Measurements from ENCODE around the gene SCN3A.

DNA sequence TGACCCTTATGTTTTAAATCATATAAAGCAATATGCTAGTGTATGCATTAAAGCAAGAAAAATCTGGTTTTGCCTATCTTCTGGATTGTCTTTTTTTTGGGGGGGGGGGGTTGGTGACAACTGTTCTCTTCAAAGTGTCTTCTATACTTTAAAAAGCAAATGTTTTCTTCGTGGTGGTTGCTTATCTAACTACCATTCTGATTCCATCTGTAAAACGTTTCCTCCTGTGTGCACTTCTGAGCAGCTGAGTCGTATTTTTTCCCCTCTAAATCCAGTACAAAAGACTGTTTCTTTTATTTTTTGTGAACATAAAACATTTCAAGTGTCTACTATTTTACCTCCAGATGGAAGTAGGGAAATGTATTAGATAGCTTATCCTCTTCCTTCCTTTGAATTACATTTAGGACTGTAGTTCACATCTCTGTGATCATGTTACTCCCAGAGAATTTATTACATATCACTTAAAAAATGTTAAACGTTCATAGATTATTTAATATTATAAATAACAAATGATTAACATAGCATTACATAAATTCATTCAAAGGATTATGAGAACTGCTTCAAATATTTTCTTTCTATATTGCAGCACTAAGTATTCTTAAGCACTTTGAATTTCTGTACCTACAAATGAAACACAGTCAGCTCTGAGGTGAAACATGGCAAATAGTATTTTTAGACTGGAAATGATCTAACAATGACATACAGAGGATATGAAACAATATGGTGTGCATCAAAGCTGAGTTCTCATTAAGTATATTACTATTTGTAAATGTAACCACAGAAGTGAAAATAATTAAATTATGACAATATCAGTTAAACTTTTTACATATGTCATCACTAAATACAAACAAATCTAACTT lies 56.4 kb downstream of the SCN3A start:
- no peak for TF ChIP-seq EZH2 (IDR thresholded peaks at IDR 0.05; ENCODE audit: borderline replicate concordance, insufficient read depth, low read length, poor library complexity, severe bottlenecking)
- TF ChIP-seq, protein P1, sequence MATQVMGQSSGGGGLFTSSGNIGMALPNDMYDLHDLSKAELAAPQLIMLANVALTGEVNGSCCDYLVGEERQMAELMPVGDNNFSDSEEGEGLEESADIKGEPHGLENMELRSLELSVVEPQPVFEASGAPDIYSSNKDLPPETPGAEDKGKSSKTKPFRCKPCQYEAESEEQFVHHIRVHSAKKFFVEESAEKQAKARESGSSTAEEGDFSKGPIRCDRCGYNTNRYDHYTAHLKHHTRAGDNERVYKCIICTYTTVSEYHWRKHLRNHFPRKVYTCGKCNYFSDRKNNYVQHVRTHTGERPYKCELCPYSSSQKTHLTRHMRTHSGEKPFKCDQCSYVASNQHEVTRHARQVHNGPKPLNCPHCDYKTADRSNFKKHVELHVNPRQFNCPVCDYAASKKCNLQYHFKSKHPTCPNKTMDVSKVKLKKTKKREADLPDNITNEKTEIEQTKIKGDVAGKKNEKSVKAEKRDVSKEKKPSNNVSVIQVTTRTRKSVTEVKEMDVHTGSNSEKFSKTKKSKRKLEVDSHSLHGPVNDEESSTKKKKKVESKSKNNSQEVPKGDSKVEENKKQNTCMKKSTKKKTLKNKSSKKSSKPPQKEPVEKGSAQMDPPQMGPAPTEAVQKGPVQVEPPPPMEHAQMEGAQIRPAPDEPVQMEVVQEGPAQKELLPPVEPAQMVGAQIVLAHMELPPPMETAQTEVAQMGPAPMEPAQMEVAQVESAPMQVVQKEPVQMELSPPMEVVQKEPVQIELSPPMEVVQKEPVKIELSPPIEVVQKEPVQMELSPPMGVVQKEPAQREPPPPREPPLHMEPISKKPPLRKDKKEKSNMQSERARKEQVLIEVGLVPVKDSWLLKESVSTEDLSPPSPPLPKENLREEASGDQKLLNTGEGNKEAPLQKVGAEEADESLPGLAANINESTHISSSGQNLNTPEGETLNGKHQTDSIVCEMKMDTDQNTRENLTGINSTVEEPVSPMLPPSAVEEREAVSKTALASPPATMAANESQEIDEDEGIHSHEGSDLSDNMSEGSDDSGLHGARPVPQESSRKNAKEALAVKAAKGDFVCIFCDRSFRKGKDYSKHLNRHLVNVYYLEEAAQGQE (IDR thresholded peaks at IDR 0.05; ENCODE audit: borderline replicate concordance), result no peak
- no peak for TF ChIP-seq CTCF (IDR thresholded peaks at IDR 0.05; ENCODE audit: poor library complexity, severe bottlenecking)
- no peak for TF ChIP-seq POLR2AphosphoS5 (IDR thresholded peaks at IDR 0.05)
- no peak for TF ChIP-seq EP300 (conservative IDR thresholded peaks at IDR 0.05; ENCODE audit: poor library complexity, severe bottlenecking)
- no peak for TF ChIP-seq RAD21 (conservative IDR thresholded peaks at IDR 0.05)
- TF ChIP-seq MXI1 (conservative IDR thresholded peaks at IDR 0.05; ENCODE audit: poor library complexity, severe bottlenecking), result no peak

Measured in neural cell (in vitro differentiated cells).